GM18868 (cell line): ENCODE data around the gene PELO.
"Not testable (repeated sequence)": the region's sequence is repeated elsewhere in the genome, so short reads cannot be mapped to it uniquely, and the experiment has no call there.

Experiments
- ATAC-seq: cut with Tn5 transposase; IDR thresholded peaks from one replicate; pipeline ENCODE4 v1.9.1; 2021; ENCODE audit warnings: mild to moderate bottlenecking, moderate library complexity; ENCODE audit not compliant: unreplicated experiment

Gene PELO

DNA sequence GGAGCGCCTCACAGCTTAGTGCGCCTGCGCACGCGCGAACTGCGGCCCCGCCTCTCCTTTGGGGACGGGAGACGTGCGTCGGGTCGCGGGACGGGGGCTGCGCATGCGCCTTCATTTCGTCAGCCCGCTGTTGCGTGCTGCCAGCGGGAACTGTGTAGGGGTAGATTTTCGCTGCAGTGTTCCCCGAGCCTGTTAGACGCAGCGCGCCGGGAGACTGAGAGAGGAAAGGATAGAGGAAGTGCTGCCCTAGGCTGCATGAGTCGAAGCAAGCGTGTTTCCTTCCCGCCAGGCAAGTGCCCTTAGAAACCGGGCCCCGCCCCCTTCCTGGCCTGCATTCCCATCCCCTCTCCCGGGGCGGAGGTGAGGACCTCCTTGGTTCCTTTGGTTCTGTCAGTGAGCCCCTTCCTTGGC is 12.3 kb downstream of the PELO start:
- ATAC-seq, result peak; percentile 86

- ATAC-seq, result peak; percentile 37
Measured at GRCh38 chr5:52800394-52801213, 12.9 kb downstream of the PELO start.

DNA sequence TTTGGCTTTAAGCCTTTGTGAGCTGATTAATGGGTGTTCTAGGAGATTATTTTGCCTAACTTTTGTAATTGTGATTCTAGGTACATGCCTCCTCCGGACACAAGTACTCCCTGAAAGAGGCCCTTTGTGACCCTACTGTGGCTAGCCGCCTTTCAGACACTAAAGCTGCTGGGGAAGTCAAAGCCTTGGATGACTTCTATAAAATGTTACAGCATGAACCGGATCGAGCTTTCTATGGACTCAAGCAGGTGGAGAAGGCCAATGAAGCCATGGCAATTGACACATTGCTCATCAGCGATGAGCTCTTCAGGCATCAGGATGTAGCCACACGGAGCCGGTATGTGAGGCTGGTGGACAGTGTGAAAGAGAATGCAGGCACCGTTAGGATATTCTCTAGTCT is 13.6 kb downstream of the PELO start:
- no peak for ATAC-seq

GRCh38 chr5:52802272-52802973 is 14.7 kb downstream of the PELO start:
- no peak for ATAC-seq

DNA sequence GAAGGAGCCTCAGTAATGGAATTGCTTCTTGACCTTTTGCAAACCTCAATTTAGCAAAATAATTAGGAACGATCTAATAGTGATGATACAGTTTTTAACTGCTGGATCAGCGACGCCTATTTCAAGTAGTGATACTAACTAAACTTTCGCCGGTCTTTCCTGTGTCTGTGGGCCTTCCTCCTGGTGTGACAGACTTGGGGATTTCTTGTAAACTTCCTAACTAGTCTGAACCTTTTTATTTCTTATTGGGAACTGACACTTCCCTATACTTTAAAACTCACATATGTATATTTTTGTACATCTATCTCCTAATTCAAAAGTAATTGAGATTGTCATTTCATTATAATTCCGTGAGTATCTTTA is 15.2 kb downstream of the PELO start:
- ATAC-seq, result no peak

GRCh38 chr5:52804387-52804791 is 16.7 kb downstream of the PELO start:
- no peak for ATAC-seq

DNA sequence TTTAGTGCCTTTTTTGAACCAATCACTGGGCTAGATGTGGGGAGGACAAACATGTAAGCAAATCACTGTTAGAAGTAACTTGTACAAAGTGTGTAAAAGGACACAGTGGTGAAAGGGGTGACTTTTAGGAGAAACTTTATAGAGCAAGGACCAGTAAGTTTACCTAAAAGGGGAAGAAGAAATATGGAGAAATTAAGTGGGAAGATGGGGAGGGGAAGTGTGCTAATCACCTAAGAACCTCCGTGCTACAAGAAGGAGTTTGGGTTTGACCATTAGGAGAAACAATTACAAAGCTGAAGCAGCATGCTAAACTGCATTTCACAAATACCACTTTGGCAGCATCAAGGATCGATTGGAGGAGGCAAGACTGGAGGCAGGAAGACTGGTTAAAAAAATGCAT is 17.3 kb downstream of the PELO start:
- ATAC-seq, result no peak

DNA sequence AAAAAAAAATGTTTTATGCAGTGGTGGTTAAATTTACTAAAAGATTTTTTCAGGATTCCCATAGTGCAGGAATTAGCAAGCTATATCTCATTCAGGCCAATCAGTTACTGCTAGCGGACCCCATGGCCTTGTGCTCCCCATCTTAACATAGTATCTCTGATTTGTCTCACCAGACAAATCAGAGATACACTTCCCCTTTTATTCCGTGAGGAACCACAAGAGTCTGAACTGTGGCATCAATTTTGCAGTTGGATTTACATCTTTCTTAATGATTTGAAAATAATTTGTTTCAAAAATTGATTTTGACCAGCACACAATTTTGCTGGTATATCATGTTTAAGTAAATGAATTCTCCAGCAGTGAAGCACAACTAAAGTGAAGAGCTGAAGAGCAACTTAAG is 17.9 kb downstream of the PELO start:
- no peak for ATAC-seq

DNA sequence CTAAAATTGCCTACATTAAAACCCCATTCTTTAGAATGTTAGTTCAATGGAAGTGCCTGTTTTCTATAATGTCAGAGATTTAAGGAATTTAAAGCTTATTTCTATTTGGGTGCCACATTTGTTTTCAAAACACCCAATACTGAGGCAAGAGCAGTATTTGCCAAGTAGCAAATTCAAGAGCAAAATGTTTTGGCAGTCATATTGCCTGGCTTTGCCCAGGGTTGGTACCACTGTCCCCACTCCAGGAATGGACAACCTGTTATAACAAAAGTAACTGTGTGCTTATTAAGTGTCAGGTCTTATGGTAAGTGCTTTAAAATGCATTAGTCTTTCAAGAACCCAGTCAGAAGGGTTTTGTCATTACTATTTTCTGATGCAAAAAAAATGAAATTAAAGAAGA is 19.3 kb downstream of the PELO start:
- ATAC-seq, result no peak

- ATAC-seq, result no peak
Measured at GRCh38 chr5:52807723-52808122, 20.0 kb downstream of the PELO start.

DNA sequence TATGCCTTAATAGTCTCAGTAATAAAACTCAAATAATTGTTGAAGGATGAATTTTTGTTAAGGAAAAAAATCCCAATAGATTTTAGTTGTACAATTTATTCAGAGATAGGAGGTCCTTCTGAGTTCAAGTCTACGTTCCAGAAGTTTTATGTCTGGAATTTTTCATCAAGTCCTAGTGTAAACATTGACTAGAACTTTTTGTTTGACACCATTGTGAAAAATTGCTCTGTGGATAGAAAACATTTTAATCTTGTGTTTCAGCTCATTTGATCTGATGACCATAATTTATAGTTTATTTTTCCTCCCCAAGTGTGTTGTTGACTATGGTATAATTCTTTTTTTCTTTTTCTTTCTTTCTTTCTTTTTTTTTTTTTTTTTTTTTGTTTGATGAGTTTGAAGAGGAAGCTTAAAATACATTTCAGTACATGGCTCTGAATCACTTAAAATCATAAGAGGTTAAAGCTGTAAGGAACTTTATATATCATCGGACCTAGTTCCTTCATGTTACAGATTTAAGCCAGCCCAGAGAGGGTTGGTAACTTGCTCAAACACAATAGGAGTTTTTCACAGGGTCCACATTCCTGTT is 20.7 kb downstream of the PELO start:
- no peak for ATAC-seq

- ATAC-seq, result no peak
Measured at GRCh38 chr5:52809884-52810283, 22.2 kb downstream of the PELO start.

GRCh38 chr5:52810426-52810825 is 22.7 kb downstream of the PELO start:
- ATAC-seq, result no peak

DNA sequence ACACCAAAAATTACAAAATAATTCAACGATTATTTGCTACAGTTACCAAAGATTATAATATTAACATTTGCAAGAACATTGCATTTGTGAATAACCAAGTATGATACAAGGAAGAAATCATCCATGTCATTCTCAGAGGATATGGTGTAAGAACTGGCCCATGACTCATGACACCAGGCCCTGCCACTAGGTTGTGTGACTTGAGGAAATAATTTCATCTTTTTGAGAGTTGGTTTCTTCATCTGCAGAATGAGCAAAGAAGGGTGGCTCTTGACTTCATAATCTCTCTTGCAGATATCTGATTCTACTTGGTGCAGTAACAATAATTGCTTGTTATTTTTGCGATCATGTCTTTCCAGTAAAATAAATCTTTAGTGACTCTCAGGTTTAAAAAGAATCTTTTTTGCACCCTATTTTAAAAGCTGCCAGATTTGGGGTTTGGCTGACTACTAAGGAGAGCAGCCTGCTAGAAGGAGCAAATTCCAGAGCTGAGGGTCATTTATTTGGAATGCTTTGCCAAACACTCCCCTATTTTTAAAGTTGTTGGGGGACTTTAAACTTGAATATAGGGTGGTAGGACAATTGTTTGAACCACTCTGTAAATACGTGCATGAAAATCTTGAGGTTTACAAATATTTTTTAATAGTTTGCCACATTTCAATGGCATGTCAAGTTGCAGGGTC is 23.5 kb downstream of the PELO start:
- no peak for ATAC-seq

- no peak for ATAC-seq
Measured at GRCh38 chr5:52814352-52815148, 26.8 kb downstream of the PELO start.

DNA sequence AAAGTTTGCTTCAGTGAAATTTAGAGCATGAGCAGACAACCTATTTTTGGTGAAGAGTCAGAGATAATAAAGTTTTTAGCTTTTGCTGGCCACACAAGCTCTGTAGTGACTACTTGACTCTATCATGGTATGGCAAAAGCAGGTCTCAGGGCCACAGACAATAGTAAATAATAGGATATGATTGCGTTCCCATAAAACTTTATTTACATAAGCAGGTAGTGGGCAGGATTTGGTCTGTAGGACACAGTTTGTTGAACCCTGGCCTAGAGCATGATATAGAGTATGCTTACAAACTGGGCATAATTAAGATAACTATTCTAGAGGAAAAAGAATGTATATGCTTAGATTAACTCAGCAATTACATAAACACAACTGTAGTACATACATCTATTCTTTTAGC is 30.1 kb downstream of the PELO start:
- ATAC-seq, result no peak

DNA sequence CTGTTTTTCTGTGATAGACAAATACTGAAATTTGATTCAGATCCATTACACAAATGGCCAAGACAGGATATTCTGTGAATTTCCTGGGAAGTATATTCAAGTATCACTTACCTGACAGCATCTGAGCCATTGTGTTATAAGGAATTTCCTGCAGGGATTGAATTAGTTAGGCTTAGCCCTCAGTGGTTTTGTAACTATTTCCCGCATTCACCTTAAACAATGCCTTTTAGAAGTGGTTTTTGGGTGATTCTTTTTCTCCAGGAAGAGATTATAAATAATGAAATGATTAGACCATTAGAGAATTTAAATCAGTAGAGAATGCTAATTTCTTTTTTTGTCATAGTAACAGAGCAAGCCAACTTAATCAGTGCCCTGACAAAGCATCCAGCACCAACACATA is 30.6 kb downstream of the PELO start:
- ATAC-seq, result no peak

GRCh38 chr5:52818807-52819206 is 31.1 kb downstream of the PELO start:
- not testable (repeated sequence) for ATAC-seq

- no peak for ATAC-seq
Measured at GRCh38 chr5:52821901-52822300, 34.2 kb downstream of the PELO start.

DNA sequence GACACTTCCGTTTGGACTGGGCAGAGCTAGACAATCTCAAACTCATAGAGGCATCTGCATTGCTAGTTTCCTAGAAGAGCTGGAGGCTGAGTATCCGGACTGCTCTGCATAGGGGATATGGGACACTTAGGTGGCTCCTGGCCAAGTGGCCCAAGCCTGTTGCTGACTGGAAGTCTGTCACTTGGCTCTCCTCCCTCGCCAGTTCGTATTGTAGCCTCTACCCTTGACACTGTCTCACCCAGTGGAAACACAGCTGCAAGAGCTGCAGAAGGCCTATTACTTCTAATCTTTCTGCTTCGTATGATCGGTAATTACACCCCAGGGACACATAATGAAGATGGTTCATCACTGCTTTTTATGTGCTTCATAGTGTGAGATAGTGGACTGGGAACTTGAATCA is 34.7 kb downstream of the PELO start:
- ATAC-seq, result no peak

DNA sequence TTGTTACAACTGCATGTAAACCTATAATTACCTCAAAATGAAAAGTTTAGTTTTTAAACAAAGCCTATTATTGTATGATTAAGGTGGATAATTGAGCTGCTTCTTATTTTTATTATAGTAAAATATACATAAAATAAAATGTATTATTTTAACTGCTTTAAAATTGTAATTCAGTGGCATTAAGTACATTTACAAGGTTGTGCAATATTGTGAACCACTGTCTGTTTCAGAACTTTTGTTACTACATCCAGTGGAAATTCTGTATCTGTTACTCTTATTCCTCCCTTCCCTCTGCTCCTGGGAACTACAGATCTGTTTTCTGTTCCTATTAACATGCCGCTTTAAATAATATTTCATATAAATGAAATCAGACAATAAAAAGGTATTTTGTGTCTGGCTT is 37.1 kb downstream of the PELO start:
- no peak for ATAC-seq
